GM12878 (cell line): ENCODE results near the gene ZAR1L.

Source experiments
- ATF3 ChIP-seq: IDR thresholded peaks from 2 replicates; pipeline ENCODE4 v1.6.1; 2011; ENCODE audit warnings: low read depth, mild to moderate bottlenecking, low read length, moderate library complexity, borderline replicate concordance; ENCODE audit errors: extremely low read depth
- BHLHE40 ChIP-seq, 2 experiments: fragments of 450-650 bp in 1 of 2; IDR thresholded peaks; 2 replicates each; pipeline ENCODE4 v1.6.1; 2011 to 2017; ENCODE audit warnings: low read depth in 2 of 2, borderline replicate concordance in 1 of 2, improper control_type of control experiment in 1 of 2, low read length in 1 of 2, mild to moderate bottlenecking in 1 of 2
- CTCF ChIP-seq, 3 experiments: IDR thresholded peaks in 2 of 3; conservative IDR thresholded peaks in 1 of 3; 2 replicates each; pipeline ENCODE4 v1.5.1; 2011; ENCODE audit warnings: low read depth in 3 of 3, low read length in 3 of 3, mild to moderate bottlenecking in 3 of 3, control low read depth in 2 of 3, moderate library complexity in 2 of 3, inconsistent platforms in 1 of 3, mixed read lengths in 1 of 3; ENCODE audit not compliant: control insufficient read depth in 2 of 3, insufficient read depth in 1 of 3; ENCODE audit errors: extremely low read depth in 1 of 3
- DPF2 ChIP-seq: fragments of 450-650 bp; IDR thresholded peaks from 2 replicates; pipeline ENCODE4 v1.6.1; 2017; ENCODE audit warnings: mild to moderate bottlenecking
- EZH2 ChIP-seq: IDR thresholded peaks from 2 replicates; pipeline ENCODE4 v1.6.1; 2012; ENCODE audit warnings: low read depth, mild to moderate bottlenecking, control low read depth, inconsistent platforms, low read length, borderline replicate concordance; ENCODE audit not compliant: control insufficient read depth
- GABPA ChIP-seq: IDR thresholded peaks from 2 replicates; pipeline ENCODE4 v1.6.1; 2014; ENCODE audit warnings: antibody characterized with exemption, low read depth, mild to moderate bottlenecking, inconsistent platforms
- PKNOX1 ChIP-seq: fragments of 450-650 bp; IDR thresholded peaks from 2 replicates; pipeline ENCODE4 v1.6.1; 2016; ENCODE audit warnings: mild to moderate bottlenecking
- POLR2AphosphoS5 ChIP-seq: IDR thresholded peaks from 2 replicates; pipeline ENCODE4 v1.6.1; 2011; ENCODE audit warnings: mild to moderate bottlenecking, low read length, inconsistent platforms
- PRDM15 ChIP-seq: fragments of 450-650 bp; formaldehyde crosslinking; IDR thresholded peaks from 2 replicates; pipeline ENCODE4 v1.4.0; 2020; ENCODE audit warnings: mild to moderate bottlenecking, moderate library complexity
- SIX5 ChIP-seq: IDR thresholded peaks from 2 replicates; pipeline ENCODE4 v1.6.1; 2011; ENCODE audit warnings: mild to moderate bottlenecking, low read depth, low read length, moderate library complexity; ENCODE audit not compliant: severe bottlenecking
- TAF1 ChIP-seq: IDR thresholded peaks from 2 replicates; pipeline ENCODE4 v1.6.1; 2011; ENCODE audit warnings: mild to moderate bottlenecking, low read depth, low read length, borderline replicate concordance

- TF ChIP-seq EZH2 (no peak), ATF3 (no peak), DPF2 (no peak), POLR2AphosphoS5 (no peak), CTCF (IDR thresholded peaks at IDR 0.05 in 2 of 3, conservative IDR thresholded peaks at IDR 0.05 in 1 of 3; ENCODE audit: control insufficient read depth in 2 of 3, extremely low read depth in 1 of 3, insufficient read depth in 1 of 3, low read depth in 3 of 3, low read length in 3 of 3) (no peak), PRDM15 (no peak), SIX5 (no peak), BHLHE40 (IDR thresholded peaks at IDR 0.05; ENCODE audit: borderline replicate concordance in 1 of 2, low read depth in 2 of 2, low read length in 1 of 2) (no peak), GABPA (no peak), TAF1 (no peak), PKNOX1 (no peak)
Observed at GRCh38 chr13:32253911-32254399, 61.2 kb downstream of the ZAR1L start.
